ENCODE data around the gene PSRC1. TPM values are rescaled to one million over a fixed set of nuclear protein-coding genes. Genes with fewer than 3 reads are reported as not detected.

Gene PSRC1
- total and polyA plus RNA-seq, 2 of the 8 experiments (the other 6 are each of a cell fraction or from before 2014, with no cell fraction given), result 56.1 to 67.3 TPM

DNA sequence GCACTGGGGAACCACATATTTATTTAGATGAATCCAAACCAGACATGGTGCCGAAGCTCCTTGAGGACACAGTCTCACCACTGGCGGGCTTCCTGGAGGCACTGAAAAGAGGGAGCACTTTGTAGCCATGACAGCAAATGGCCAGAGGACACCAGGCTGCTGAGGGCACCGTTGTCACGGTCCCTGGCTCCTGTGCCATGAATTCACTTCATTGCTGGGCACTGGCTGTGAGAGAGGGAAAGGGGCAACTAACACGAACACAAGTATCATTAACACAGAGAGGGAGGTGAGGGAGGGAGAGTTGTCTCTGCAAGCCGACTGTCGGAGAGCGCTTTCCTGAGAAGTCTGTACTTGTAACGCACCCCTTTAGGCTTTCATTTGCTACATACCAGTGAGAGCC, 9.4 kb upstream of the PSRC1 start (continued):
- TF ChIP-seq, protein P1, sequence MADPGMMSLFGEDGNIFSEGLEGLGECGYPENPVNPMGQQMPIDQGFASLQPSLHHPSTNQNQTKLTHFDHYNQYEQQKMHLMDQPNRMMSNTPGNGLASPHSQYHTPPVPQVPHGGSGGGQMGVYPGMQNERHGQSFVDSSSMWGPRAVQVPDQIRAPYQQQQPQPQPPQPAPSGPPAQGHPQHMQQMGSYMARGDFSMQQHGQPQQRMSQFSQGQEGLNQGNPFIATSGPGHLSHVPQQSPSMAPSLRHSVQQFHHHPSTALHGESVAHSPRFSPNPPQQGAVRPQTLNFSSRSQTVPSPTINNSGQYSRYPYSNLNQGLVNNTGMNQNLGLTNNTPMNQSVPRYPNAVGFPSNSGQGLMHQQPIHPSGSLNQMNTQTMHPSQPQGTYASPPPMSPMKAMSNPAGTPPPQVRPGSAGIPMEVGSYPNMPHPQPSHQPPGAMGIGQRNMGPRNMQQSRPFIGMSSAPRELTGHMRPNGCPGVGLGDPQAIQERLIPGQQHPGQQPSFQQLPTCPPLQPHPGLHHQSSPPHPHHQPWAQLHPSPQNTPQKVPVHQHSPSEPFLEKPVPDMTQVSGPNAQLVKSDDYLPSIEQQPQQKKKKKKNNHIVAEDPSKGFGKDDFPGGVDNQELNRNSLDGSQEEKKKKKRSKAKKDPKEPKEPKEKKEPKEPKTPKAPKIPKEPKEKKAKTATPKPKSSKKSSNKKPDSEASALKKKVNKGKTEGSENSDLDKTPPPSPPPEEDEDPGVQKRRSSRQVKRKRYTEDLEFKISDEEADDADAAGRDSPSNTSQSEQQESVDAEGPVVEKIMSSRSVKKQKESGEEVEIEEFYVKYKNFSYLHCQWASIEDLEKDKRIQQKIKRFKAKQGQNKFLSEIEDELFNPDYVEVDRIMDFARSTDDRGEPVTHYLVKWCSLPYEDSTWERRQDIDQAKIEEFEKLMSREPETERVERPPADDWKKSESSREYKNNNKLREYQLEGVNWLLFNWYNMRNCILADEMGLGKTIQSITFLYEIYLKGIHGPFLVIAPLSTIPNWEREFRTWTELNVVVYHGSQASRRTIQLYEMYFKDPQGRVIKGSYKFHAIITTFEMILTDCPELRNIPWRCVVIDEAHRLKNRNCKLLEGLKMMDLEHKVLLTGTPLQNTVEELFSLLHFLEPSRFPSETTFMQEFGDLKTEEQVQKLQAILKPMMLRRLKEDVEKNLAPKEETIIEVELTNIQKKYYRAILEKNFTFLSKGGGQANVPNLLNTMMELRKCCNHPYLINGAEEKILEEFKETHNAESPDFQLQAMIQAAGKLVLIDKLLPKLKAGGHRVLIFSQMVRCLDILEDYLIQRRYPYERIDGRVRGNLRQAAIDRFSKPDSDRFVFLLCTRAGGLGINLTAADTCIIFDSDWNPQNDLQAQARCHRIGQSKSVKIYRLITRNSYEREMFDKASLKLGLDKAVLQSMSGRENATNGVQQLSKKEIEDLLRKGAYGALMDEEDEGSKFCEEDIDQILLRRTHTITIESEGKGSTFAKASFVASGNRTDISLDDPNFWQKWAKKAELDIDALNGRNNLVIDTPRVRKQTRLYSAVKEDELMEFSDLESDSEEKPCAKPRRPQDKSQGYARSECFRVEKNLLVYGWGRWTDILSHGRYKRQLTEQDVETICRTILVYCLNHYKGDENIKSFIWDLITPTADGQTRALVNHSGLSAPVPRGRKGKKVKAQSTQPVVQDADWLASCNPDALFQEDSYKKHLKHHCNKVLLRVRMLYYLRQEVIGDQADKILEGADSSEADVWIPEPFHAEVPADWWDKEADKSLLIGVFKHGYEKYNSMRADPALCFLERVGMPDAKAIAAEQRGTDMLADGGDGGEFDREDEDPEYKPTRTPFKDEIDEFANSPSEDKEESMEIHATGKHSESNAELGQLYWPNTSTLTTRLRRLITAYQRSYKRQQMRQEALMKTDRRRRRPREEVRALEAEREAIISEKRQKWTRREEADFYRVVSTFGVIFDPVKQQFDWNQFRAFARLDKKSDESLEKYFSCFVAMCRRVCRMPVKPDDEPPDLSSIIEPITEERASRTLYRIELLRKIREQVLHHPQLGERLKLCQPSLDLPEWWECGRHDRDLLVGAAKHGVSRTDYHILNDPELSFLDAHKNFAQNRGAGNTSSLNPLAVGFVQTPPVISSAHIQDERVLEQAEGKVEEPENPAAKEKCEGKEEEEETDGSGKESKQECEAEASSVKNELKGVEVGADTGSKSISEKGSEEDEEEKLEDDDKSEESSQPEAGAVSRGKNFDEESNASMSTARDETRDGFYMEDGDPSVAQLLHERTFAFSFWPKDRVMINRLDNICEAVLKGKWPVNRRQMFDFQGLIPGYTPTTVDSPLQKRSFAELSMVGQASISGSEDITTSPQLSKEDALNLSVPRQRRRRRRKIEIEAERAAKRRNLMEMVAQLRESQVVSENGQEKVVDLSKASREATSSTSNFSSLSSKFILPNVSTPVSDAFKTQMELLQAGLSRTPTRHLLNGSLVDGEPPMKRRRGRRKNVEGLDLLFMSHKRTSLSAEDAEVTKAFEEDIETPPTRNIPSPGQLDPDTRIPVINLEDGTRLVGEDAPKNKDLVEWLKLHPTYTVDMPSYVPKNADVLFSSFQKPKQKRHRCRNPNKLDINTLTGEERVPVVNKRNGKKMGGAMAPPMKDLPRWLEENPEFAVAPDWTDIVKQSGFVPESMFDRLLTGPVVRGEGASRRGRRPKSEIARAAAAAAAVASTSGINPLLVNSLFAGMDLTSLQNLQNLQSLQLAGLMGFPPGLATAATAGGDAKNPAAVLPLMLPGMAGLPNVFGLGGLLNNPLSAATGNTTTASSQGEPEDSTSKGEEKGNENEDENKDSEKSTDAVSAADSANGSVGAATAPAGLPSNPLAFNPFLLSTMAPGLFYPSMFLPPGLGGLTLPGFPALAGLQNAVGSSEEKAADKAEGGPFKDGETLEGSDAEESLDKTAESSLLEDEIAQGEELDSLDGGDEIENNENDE (IDR thresholded peaks at IDR 0.05; ENCODE audit: insufficient replicate concordance, low read length), result no peak
- TF ChIP-seq SP1 (IDR thresholded peaks at IDR 0.05; ENCODE audit: low read depth, low read length) (no peak), KDM4A (IDR thresholded peaks at IDR 0.05; ENCODE audit: low read depth, low read length, severe bottlenecking) (no peak), JUN (IDR thresholded peaks at IDR 0.05; ENCODE audit: low read depth, low read length) (no peak), TBP (IDR thresholded peaks at IDR 0.05; ENCODE audit: low read depth, low read length) (no peak), YY1 (IDR thresholded peaks at IDR 0.05; ENCODE audit: low read depth, low read length) (no peak), RBBP5 (IDR thresholded peaks at IDR 0.05; ENCODE audit: borderline replicate concordance, low read depth, low read length) (no peak)
- TF ChIP-seq, protein P2, sequence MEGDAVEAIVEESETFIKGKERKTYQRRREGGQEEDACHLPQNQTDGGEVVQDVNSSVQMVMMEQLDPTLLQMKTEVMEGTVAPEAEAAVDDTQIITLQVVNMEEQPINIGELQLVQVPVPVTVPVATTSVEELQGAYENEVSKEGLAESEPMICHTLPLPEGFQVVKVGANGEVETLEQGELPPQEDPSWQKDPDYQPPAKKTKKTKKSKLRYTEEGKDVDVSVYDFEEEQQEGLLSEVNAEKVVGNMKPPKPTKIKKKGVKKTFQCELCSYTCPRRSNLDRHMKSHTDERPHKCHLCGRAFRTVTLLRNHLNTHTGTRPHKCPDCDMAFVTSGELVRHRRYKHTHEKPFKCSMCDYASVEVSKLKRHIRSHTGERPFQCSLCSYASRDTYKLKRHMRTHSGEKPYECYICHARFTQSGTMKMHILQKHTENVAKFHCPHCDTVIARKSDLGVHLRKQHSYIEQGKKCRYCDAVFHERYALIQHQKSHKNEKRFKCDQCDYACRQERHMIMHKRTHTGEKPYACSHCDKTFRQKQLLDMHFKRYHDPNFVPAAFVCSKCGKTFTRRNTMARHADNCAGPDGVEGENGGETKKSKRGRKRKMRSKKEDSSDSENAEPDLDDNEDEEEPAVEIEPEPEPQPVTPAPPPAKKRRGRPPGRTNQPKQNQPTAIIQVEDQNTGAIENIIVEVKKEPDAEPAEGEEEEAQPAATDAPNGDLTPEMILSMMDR (IDR thresholded peaks at IDR 0.05; ENCODE audit: control extremely low read depth in 1 of 3, insufficient read depth in 1 of 3, low read depth in 1 of 3, low read length in 3 of 3), result no peak
- TF ChIP-seq, protein P3, sequence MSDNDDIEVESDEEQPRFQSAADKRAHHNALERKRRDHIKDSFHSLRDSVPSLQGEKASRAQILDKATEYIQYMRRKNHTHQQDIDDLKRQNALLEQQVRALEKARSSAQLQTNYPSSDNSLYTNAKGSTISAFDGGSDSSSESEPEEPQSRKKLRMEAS (IDR thresholded peaks at IDR 0.05), result no peak
